Cardiac muscle cell (in vitro differentiated cells and primary cell): ENCODE data around the gene LPIN2. TPM values are rescaled to one million over a fixed set of nuclear protein-coding genes. Genes with fewer than 3 reads are reported as not detected.
A peak's percentile ranks its signal among the peaks of the same experiment; 100 is the strongest.

ENCODE experiments used
- DNase-seq, 2 donors: peaks; one replicate each; pipeline versions ENCODE4 v3.0.0 to v3.0.0-alpha.2; 2010 to 2017; ENCODE audit warnings: low read depth in 1 of 2, low spot score in 1 of 2
- H3K27ac ChIP-seq: fragments of 200-600 bp; sonication (generic); 2 replicates; pipeline ENCODE4 v1.5.1; 2016
- H3K27me3 ChIP-seq: fragments of 200-600 bp; sonication (generic); 2 replicates; pipeline ENCODE4 v1.6.0; 2016; ENCODE audit warnings: control low read depth
- H3K36me3 ChIP-seq: fragments of 200-600 bp; sonication (generic); 2 replicates; pipeline ENCODE4 v1.5.1; 2016; ENCODE audit warnings: control low read depth
- H3K4me1 ChIP-seq: fragments of 200-600 bp; sonication (generic); 2 replicates; pipeline ENCODE4 v1.8.1; 2017; ENCODE audit warnings: low read depth, mild to moderate bottlenecking, mixed run types
- H3K4me3 ChIP-seq: fragments of 200-600 bp; sonication (generic); 2 replicates; pipeline ENCODE4 v1.5.1; 2016; ENCODE audit warnings: mild to moderate bottlenecking
- H3K9me3 ChIP-seq: fragments of 200-600 bp; sonication (generic); 2 replicates; pipeline ENCODE4 v1.5.1; 2017; ENCODE audit warnings: low read depth, mild to moderate bottlenecking, control low read depth
- polyA plus RNA-seq: library from polyadenylated mRNA; unstranded; fragments of >200 nt; fragmentation: Nextera tagmentation; extraction: Ambion mirVana; gene quantifications from 2 replicates; pipeline ENCODE4 v1.2.1, GENCODE V29; 2016
- total RNA-seq: library from RNA; depleted of rRNA; stranded (reverse); fragments of >200 nt; gene quantifications from 2 replicates; pipeline ENCODE4 v1.2.3, GENCODE V29; 2016
- TF ChIP-seq, protein P1 (sequence below): IDR thresholded peaks from 2 replicates; pipeline ENCODE4 v1.5.1; 2012; ENCODE audit warnings: low read depth, mild to moderate bottlenecking, low read length

Gene LPIN2
- total and polyA plus RNA-seq, 2 experiments from 2014 or later, result 18.1 to 50.8 TPM

GRCh38 chr18:2998644-2999043 is 14.3 kb downstream of the LPIN2 start:
- TF ChIP-seq, protein P1, sequence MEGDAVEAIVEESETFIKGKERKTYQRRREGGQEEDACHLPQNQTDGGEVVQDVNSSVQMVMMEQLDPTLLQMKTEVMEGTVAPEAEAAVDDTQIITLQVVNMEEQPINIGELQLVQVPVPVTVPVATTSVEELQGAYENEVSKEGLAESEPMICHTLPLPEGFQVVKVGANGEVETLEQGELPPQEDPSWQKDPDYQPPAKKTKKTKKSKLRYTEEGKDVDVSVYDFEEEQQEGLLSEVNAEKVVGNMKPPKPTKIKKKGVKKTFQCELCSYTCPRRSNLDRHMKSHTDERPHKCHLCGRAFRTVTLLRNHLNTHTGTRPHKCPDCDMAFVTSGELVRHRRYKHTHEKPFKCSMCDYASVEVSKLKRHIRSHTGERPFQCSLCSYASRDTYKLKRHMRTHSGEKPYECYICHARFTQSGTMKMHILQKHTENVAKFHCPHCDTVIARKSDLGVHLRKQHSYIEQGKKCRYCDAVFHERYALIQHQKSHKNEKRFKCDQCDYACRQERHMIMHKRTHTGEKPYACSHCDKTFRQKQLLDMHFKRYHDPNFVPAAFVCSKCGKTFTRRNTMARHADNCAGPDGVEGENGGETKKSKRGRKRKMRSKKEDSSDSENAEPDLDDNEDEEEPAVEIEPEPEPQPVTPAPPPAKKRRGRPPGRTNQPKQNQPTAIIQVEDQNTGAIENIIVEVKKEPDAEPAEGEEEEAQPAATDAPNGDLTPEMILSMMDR, result no peak
- Histone ChIP-seq H3K27ac (peak overlapping the region; percentile 88), H3K4me3 (no peak overlapping the region), H3K36me3 (no peaks in the 10 kb centered on the region), H3K9me3 (no peaks in the 10 kb centered on the region), H3K4me1 (peaks cover 23% of the 10 kb centered on the region), H3K27me3 (no peaks in the 10 kb centered on the region)
- no peak for DNase-seq

- TF ChIP-seq, protein P1, result no peak
- DNase-seq, result peak in 1 of 2 donors; percentile 51
- no peak overlapping the region for H3K4me3 ChIP-seq
- peak overlapping the region; percentile 88 for H3K27ac ChIP-seq
- no peaks in the 10 kb centered on the region for H3K36me3 ChIP-seq
- no peaks in the 10 kb centered on the region for H3K9me3 ChIP-seq
- no peaks in the 10 kb centered on the region for H3K27me3 ChIP-seq
- peaks cover 23% of the 10 kb centered on the region for H3K4me1 ChIP-seq
Measured at GRCh38 chr18:2997846-2998564, 14.9 kb downstream of the LPIN2 start.

- Histone ChIP-seq H3K27me3 (no peaks in the 10 kb centered on the region), H3K4me3 (no peak overlapping the region), H3K4me1 (peaks cover 23% of the 10 kb centered on the region), H3K27ac (peak overlapping the region; percentile 88), H3K36me3 (no peaks in the 10 kb centered on the region), H3K9me3 (no peaks in the 10 kb centered on the region)
- no peak for DNase-seq
- TF ChIP-seq, protein P1, result no peak
Measured at GRCh38 chr18:2997429-2997828, 15.5 kb downstream of the LPIN2 start.

- no peak for DNase-seq
- Histone ChIP-seq H3K4me3 (no peak overlapping the region), H3K4me1 (peaks cover 23% of the 10 kb centered on the region), H3K9me3 (no peaks in the 10 kb centered on the region), H3K27me3 (no peaks in the 10 kb centered on the region), H3K36me3 (no peaks in the 10 kb centered on the region), H3K27ac (peak overlapping the region; percentile 28)
- TF ChIP-seq, protein P1, result peak; percentile 12
Measured at GRCh38 chr18:2994603-2995432, 18.1 kb downstream of the LPIN2 start.

GRCh38 chr18:2994020-2994589 is 18.8 kb downstream of the LPIN2 start:
- H3K36me3 ChIP-seq, result no peaks in the 10 kb centered on the region
- H3K27me3 ChIP-seq, result no peaks in the 10 kb centered on the region
- peaks cover 18% of the 10 kb centered on the region for H3K4me1 ChIP-seq
- TF ChIP-seq, protein P1, result no peak
- peak overlapping the region; percentile 38 for H3K27ac ChIP-seq
- DNase-seq, result no peak
- no peaks in the 10 kb centered on the region for H3K9me3 ChIP-seq
- H3K4me3 ChIP-seq, result no peak overlapping the region
